ENCODE results near the gene OLIG2. TPM values are rescaled to one million over a fixed set of nuclear protein-coding genes. Genes with fewer than 3 reads are reported as not detected.

Gene OLIG2
- total RNA-seq, 2 experiments from 2014 or later: not detected

GRCh38 chr21:33055991-33056390, 30.3 kb downstream of the OLIG2 start:
- ChIA-PET POLR2A (no interaction called here), CTCF (ENCODE audit: unreplicated experiment) (no interaction called here)
- no TSS peak for BruUV-seq (replicated peaks)
- Histone ChIP-seq H3K9me3 (ENCODE audit: low read length) (no peaks in the 10 kb centered on the region), H2AFZ (ENCODE audit: low read length) (no peak overlapping the region), H3K4me1 (ENCODE audit: insufficient read depth, low read length, poor library complexity, severe bottlenecking) (no peaks in the 10 kb centered on the region), H3K36me3 (ENCODE audit: insufficient read depth, low read length) (no peaks in the 10 kb centered on the region), H3K27ac (ENCODE audit: low read depth, low read length, poor library complexity, severe bottlenecking) (no peak overlapping the region), H3K79me2 (ENCODE audit: insufficient read depth, low read depth, low read length) (no peaks in the 10 kb centered on the region), H3K9me2 (ENCODE audit: insufficient read depth, low read length) (no peaks in the 10 kb centered on the region), H4K20me1 (ENCODE audit: insufficient read depth, low read length) (no peaks in the 10 kb centered on the region), H3K4me2 (ENCODE audit: low read length) (no peak overlapping the region), H3K4me3 (ENCODE audit: low read depth, low read length, poor library complexity, severe bottlenecking) (no peak overlapping the region)
- intact Hi-C loops (cut with micrococcal nuclease; ENCODE audit: unreplicated experiment): no loop called here
- DNase-seq (ENCODE audit: low spot score): no peak
- TF ChIP-seq CTCF (conservative IDR thresholded peaks at IDR 0.05; ENCODE audit: low read length): no peak
- TF ChIP-seq EZH2phosphoT487 (IDR thresholded peaks at IDR 0.05; ENCODE audit: borderline replicate concordance, low read depth, low read length): no peak

- Histone ChIP-seq H3K4me3 (ENCODE audit: low read depth, low read length, poor library complexity, severe bottlenecking) (no peak overlapping the region), H4K20me1 (ENCODE audit: insufficient read depth, low read length) (no peaks in the 10 kb centered on the region), H3K27ac (ENCODE audit: low read depth, low read length, poor library complexity, severe bottlenecking) (no peak overlapping the region), H3K4me1 (ENCODE audit: insufficient read depth, low read length, poor library complexity, severe bottlenecking) (no peaks in the 10 kb centered on the region), H3K79me2 (ENCODE audit: insufficient read depth, low read depth, low read length) (no peaks in the 10 kb centered on the region), H3K36me3 (ENCODE audit: insufficient read depth, low read length) (no peaks in the 10 kb centered on the region), H3K9me3 (ENCODE audit: low read length) (no peaks in the 10 kb centered on the region), H3K4me2 (ENCODE audit: low read length) (no peak overlapping the region), H2AFZ (ENCODE audit: low read length) (no peak overlapping the region), H3K9me2 (ENCODE audit: insufficient read depth, low read length) (no peaks in the 10 kb centered on the region)
- BruUV-seq (replicated peaks): no TSS peak
- POLR2A ChIA-PET: no interaction called here
- intact Hi-C loops (cut with micrococcal nuclease; ENCODE audit: unreplicated experiment): no loop called here
- DNase-seq (ENCODE audit: low spot score): no peak
- TF ChIP-seq EZH2phosphoT487 (IDR thresholded peaks at IDR 0.05; ENCODE audit: borderline replicate concordance, low read depth, low read length) (no peak), CTCF (conservative IDR thresholded peaks at IDR 0.05; ENCODE audit: low read length) (no peak)
- CTCF ChIA-PET (ENCODE audit: unreplicated experiment): no interaction called here
Observed at GRCh38 chr21:33057385-33057940, 31.7 kb downstream of the OLIG2 start.

GRCh38 chr21:33058527-33058926, 32.8 kb downstream of the OLIG2 start:
- no peak overlapping the region for H3K4me2 ChIP-seq (ENCODE audit: low read length)
- BruUV-seq (replicated peaks): no TSS peak
- H3K27ac ChIP-seq (ENCODE audit: low read depth, low read length, poor library complexity, severe bottlenecking): no peak overlapping the region
- intact Hi-C loops (cut with micrococcal nuclease; ENCODE audit: unreplicated experiment): no loop called here
- no peaks in the 10 kb centered on the region for H3K9me2 ChIP-seq (ENCODE audit: insufficient read depth, low read length)
- no peaks in the 10 kb centered on the region for H3K36me3 ChIP-seq (ENCODE audit: insufficient read depth, low read length)
- H4K20me1 ChIP-seq (ENCODE audit: insufficient read depth, low read length): no peaks in the 10 kb centered on the region
- CTCF ChIA-PET (ENCODE audit: unreplicated experiment): no interaction called here
- POLR2A ChIA-PET: no interaction called here
- no peak for DNase-seq (ENCODE audit: low spot score)
- H3K4me3 ChIP-seq (ENCODE audit: low read depth, low read length, poor library complexity, severe bottlenecking): no peak overlapping the region
- no peak overlapping the region for H2AFZ ChIP-seq (ENCODE audit: low read length)
- no peak for TF ChIP-seq CTCF (conservative IDR thresholded peaks at IDR 0.05; ENCODE audit: low read length)
- TF ChIP-seq EZH2phosphoT487 (IDR thresholded peaks at IDR 0.05; ENCODE audit: borderline replicate concordance, low read depth, low read length): no peak
- H3K9me3 ChIP-seq (ENCODE audit: low read length): no peaks in the 10 kb centered on the region
- no peaks in the 10 kb centered on the region for H3K79me2 ChIP-seq (ENCODE audit: insufficient read depth, low read depth, low read length)
- H3K4me1 ChIP-seq (ENCODE audit: insufficient read depth, low read length, poor library complexity, severe bottlenecking): no peaks in the 10 kb centered on the region

Data from OCI-LY7 (cell line).